Left lung (tissue), 10 donors: ENCODE data around the gene SLC5A3. TPM values are rescaled to one million over a fixed set of nuclear protein-coding genes. Genes with fewer than 3 reads are reported as not detected.

Experiments used
- ATAC-seq: fragments of 200-7000 bp; cut with Tn5 transposase; one replicate; pipeline ENCODE4 v1.9.1; 2020; ENCODE audit warnings: moderate library complexity
- DNase-seq, 4 donors: peaks; one replicate each; pipeline ENCODE4 v3.0.0-alpha.2; 2013 to 2020
- H3K27ac ChIP-seq, 2 donors: fragments of 200-600 bp; sonication (generic) in 1 of 2; one replicate each; pipeline versions ENCODE4 v1.5.0 to v1.8.0; 2020 to 2021
- H3K27me3 ChIP-seq, 2 donors: fragments of 200-600 bp; sonication (generic) in 1 of 2; one replicate each; pipeline versions ENCODE4 v1.5.0 to v1.8.0; 2020 to 2021
- H3K36me3 ChIP-seq, 2 donors: fragments of 200-600 bp; sonication (generic) in 1 of 2; one replicate each; pipeline versions ENCODE4 v1.5.0 to v1.8.0; 2020 to 2021
- H3K4me1 ChIP-seq, 2 donors: fragments of 200-600 bp; one replicate each; pipeline ENCODE4 v1.8.0; 2021
- H3K4me3 ChIP-seq, 2 donors: fragments of 200-600 bp; sonication (generic) in 1 of 2; one replicate each; pipeline versions ENCODE4 v1.5.0 to v1.8.0; 2020 to 2021; ENCODE audit warnings: mild to moderate bottlenecking in 1 of 2
- H3K9me3 ChIP-seq, 2 donors: fragments of 200-600 bp; sonication (generic) in 1 of 2; one replicate each; pipeline versions ENCODE4 v1.5.0 to v1.8.0; 2020 to 2021
- CTCF ChIP-seq, 2 donors: fragments of 200-600 bp; sonication (generic) in 1 of 2; IDR thresholded peaks; one replicate each; pipeline versions ENCODE4 v1.5.0 to v1.8.0; 2021; ENCODE audit warnings: antibody characterized with exemption in 2 of 2
- intact Hi-C, 2 donors: fragments of 100-400 bp; cut with DNase I; formaldehyde crosslinking; loops; one replicate each; pipeline versions ENCODE4 v1.11.2 to v1.14.2; 2022
- polyA plus RNA-seq, 6 donors: library from polyadenylated mRNA; unstranded; fragments of 120-200 nt; gene quantifications; one replicate each; pipeline ENCODE4 v1.2.1, GENCODE V29; 2013; ENCODE audit not compliant: insufficient read length in 6 of 6
- total RNA-seq, 2 donors: library from RNA; stranded (reverse); fragmentation: NEBNext Ultra II Directional; extraction: Animal tissue kit (Norgen Biotek cat#: 25700); gene quantifications; one replicate each; pipeline ENCODE4 v1.2.1, GENCODE V29; 2021
- donor health status: DM: no; HTN: yes; CAD: no.
- donor health status: DM: no; HTN: no; CAD: no.

Gene SLC5A3
- total and polyA plus RNA-seq, 8 donors = 18.1 to 33.4 (median 20.6) TPM

DNA sequence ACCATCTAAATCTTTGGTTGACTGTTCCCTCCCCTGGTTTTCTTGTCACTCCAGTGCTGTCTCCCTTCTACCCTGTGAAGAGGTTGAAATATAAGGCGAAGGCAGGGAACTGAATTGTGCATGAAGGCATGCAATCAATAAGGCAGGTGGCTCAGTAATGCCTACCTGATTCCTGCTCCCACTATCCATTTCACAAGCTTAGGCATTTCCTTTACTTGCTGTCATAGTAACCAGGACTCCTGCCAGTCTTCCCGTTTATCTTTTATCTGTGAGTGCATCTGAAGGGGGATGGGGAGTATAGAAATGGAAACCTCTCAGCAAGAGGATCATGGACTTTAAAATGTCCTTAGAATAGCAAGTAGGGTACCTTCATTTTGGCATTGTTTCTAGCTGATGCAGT lies 40.5 kb downstream of the SLC5A3 start:
- TF ChIP-seq CTCF (IDR thresholded peaks at IDR 0.05) = no peak
- H3K27ac ChIP-seq = no peak overlapping the region
- H3K36me3 ChIP-seq = no peaks in the 10 kb centered on the region
- DNase-seq (no peak), ATAC-seq (no peak)
- intact Hi-C loops = no loop called here
- H3K9me3 ChIP-seq = no peaks in the 10 kb centered on the region
- no peak overlapping the region for H3K4me3 ChIP-seq
- peaks cover 0 to 6% of the 10 kb centered on the region in 2 donors for H3K4me1 ChIP-seq
- no peaks in the 10 kb centered on the region for H3K27me3 ChIP-seq

GRCh38 chr21:34115160-34115559 lies 41.8 kb downstream of the SLC5A3 start:
- Histone ChIP-seq H3K27ac (no peak overlapping the region), H3K4me3 (no peak overlapping the region), H3K9me3 (no peaks in the 10 kb centered on the region), H3K27me3 (no peaks in the 10 kb centered on the region), H3K4me1 (peaks cover 0 to 6% of the 10 kb centered on the region in 2 donors), H3K36me3 (no peaks in the 10 kb centered on the region)
- intact Hi-C loops = no loop called here
- no peak for ATAC-seq
- no peak for TF ChIP-seq CTCF (IDR thresholded peaks at IDR 0.05)
- no peak for DNase-seq

DNA sequence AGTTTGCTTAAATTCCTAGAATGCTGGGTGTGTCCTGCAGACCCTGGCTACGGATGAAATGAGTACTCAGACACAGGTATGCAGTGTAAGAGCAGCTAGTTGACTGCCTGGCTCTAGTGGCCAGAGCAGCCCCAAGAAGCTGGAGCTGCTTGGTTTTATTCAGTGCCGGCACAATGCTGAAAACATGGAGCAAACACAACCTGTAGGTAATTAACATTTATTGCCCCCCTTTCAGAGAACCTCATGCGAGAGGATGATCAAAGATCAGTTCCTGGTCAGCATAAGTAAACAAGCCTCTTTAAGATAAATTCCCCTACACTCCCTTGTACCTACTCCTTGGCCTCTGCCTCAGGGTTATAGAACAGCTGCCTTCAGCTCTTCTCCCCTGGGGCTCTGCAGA lies 43.2 kb downstream of the SLC5A3 start:
- no peaks in the 10 kb centered on the region for H3K27me3 ChIP-seq
- no peak for TF ChIP-seq CTCF (IDR thresholded peaks at IDR 0.05)
- H3K27ac ChIP-seq = no peak overlapping the region
- no peak overlapping the region for H3K4me3 ChIP-seq
- intact Hi-C loops = no loop called here
- ATAC-seq (no peak), DNase-seq (no peak)
- no peaks in the 10 kb centered on the region for H3K36me3 ChIP-seq
- H3K9me3 ChIP-seq = no peaks in the 10 kb centered on the region
- H3K4me1 ChIP-seq = peaks cover 0 to 6% of the 10 kb centered on the region in 2 donors

- intact Hi-C loops = no loop called here
- Histone ChIP-seq H3K27me3 (no peaks in the 10 kb centered on the region), H3K9me3 (no peaks in the 10 kb centered on the region), H3K36me3 (peaks cover 0 to 11% of the 10 kb centered on the region in 2 donors), H3K4me3 (no peak overlapping the region), H3K4me1 (no peaks in the 10 kb centered on the region), H3K27ac (no peak overlapping the region)
- TF ChIP-seq CTCF (IDR thresholded peaks at IDR 0.05) = no peak
- DNase-seq (no peak), ATAC-seq (no peak)
Measured at GRCh38 chr21:34120867-34121266, 47.5 kb downstream of the SLC5A3 start.

DNA sequence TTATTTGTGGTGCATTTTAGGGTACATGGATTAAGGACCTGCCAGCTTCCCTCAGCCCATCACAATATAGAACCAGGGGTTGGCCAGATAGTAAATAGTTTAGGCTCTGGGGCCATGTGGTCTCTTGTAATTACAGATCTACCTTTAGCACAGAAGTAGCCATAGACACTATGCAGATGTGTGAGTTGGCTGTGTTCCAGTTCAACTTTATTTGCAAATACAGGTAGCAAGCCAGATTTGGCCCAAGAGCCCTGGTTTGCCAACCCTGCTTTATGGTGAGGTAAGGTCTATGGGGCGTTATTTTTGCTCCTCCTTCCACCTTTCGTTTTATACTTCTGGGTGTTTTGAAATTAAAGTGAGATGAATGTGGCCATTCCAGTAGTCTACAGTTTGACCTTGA lies 48.7 kb downstream of the SLC5A3 start:
- Histone ChIP-seq H3K36me3 (peaks cover 0 to 23% of the 10 kb centered on the region in 2 donors), H3K27ac (no peak overlapping the region), H3K27me3 (no peaks in the 10 kb centered on the region), H3K9me3 (no peaks in the 10 kb centered on the region), H3K4me1 (no peaks in the 10 kb centered on the region), H3K4me3 (no peak overlapping the region)
- ATAC-seq (no peak), DNase-seq (no peak)
- no peak for TF ChIP-seq CTCF (IDR thresholded peaks at IDR 0.05)
- intact Hi-C loops = no loop called here

Other genes with a start within 250 kb of the SLC5A3 start
- gene ATP5PO, start 157.8 kb upstream of the SLC5A3 start, total RNA-seq = 100 to 1,000 TPM; 152 to 156 TPM
- gene ATP5PO, start 157.8 kb upstream of the SLC5A3 start, polyA plus RNA-seq = 100 to 1,000 TPM; 268 to 314 (median 289) TPM
- 10 to 100 TPM; 50.5 to 76.0 TPM for gene MRPS6, start within 50 bp of the SLC5A3 start, total RNA-seq
- gene MRPS6, start within 50 bp of the SLC5A3 start, polyA plus RNA-seq = 10 to 100 TPM; 72.3 to 92.6 (median 80.8) TPM